Skeletal muscle tissue (tissue), 4 donors: ENCODE results near the gene MINPP1. TPM values are rescaled to one million over a fixed set of nuclear protein-coding genes. Genes with fewer than 3 reads are reported as not detected.

Experiments used
- H3K27ac ChIP-seq: one replicate; pipeline ENCODE4 v1.7.0; 2013; ENCODE audit warnings: mild to moderate bottlenecking, low read depth, low read length, inconsistent platforms
- H3K27me3 ChIP-seq, 3 donors: one replicate each; pipeline ENCODE4 v1.7.0; 2013; ENCODE audit warnings: low read length in 3 of 3; ENCODE audit not compliant: control insufficient read depth in 3 of 3, insufficient read depth in 3 of 3
- H3K36me3 ChIP-seq, 3 donors: one replicate each; pipeline ENCODE4 v1.7.0; 2013; ENCODE audit warnings: low read length in 3 of 3; ENCODE audit not compliant: control insufficient read depth in 3 of 3, insufficient read depth in 3 of 3
- H3K4me1 ChIP-seq, 3 donors: one replicate each; pipeline ENCODE4 v1.7.0; 2013; ENCODE audit warnings: low read length in 3 of 3, mild to moderate bottlenecking in 3 of 3; ENCODE audit not compliant: control insufficient read depth in 3 of 3, insufficient read depth in 3 of 3
- H3K4me3 ChIP-seq, 3 donors: one replicate each; pipeline ENCODE4 v1.7.0; 2013; ENCODE audit warnings: low read length in 3 of 3
- H3K9ac ChIP-seq, 3 donors: one replicate each; pipeline ENCODE4 v1.7.0; 2013; ENCODE audit warnings: low read length in 3 of 3, mild to moderate bottlenecking in 3 of 3, moderate library complexity in 2 of 3, low read depth in 1 of 3
- H3K9me3 ChIP-seq, 3 donors: one replicate each; pipeline ENCODE4 v1.7.0; 2013; ENCODE audit warnings: low read length in 3 of 3; ENCODE audit not compliant: control insufficient read depth in 3 of 3
- total RNA-seq: library from RNA; depleted of rRNA; stranded (reverse); fragments of >200 nt; gene quantifications from one replicate; pipeline ENCODE4 v1.2.3, GENCODE V29; 2014
- donor health status: Osteomylitis.

Gene MINPP1
- total RNA-seq, 1 donor from 2014 or later = 14.1 TPM

DNA sequence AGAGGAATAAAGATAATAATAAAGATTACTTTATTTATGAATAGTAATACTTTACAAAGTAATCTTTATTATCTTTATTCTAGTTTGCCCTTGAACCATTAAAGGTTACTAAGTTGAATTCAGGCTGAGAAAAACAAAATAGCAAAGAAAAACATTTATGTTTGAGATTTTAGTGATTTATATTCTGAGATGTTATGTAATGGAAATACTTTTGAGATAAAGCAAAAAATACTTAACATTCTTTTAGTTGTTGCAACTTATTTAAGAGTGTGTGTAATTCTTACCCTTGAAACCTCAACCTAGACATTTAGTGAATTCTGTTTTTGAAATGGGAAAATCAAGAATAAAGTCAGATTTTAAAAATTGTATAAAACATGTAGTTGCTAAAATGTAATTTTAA, 40.0 kb downstream of the MINPP1 start:
- Histone ChIP-seq H3K4me1 (no peaks in the 10 kb centered on the region), H3K4me3 (no peak overlapping the region), H3K9ac (no peak overlapping the region), H3K27me3 (no peaks in the 10 kb centered on the region), H3K27ac (no peak overlapping the region), H3K36me3 (peaks cover 0 to 4% (median 2%) of the 10 kb centered on the region in 3 donors), H3K9me3 (peaks cover 0 to 2% (median 0%) of the 10 kb centered on the region in 3 donors)

DNA sequence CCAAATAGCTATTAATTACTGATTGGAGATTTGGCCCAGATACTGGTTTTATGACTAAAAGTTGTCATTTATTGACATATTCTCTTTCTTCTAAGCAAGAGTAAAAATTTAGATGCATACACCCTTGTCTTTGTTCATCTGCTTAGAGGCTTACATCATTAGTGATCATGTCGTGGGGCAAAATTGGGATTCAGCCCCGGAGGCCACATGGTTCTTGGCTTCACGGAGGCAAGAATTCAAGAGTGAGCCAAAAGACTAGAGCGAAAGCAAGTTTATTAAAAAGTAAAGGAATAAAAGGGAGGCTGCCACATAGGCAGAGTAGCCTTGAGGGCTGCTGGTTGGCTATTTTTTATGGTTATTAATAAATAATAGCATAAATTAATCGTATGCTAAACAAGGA, 41.1 kb downstream of the MINPP1 start:
- Histone ChIP-seq H3K9me3 (peaks cover 0 to 2% (median 0%) of the 10 kb centered on the region in 3 donors), H3K9ac (no peak overlapping the region), H3K4me3 (no peak overlapping the region), H3K27ac (no peak overlapping the region), H3K4me1 (no peaks in the 10 kb centered on the region), H3K36me3 (peaks cover 0 to 4% (median 2%) of the 10 kb centered on the region in 3 donors), H3K27me3 (no peaks in the 10 kb centered on the region)

DNA sequence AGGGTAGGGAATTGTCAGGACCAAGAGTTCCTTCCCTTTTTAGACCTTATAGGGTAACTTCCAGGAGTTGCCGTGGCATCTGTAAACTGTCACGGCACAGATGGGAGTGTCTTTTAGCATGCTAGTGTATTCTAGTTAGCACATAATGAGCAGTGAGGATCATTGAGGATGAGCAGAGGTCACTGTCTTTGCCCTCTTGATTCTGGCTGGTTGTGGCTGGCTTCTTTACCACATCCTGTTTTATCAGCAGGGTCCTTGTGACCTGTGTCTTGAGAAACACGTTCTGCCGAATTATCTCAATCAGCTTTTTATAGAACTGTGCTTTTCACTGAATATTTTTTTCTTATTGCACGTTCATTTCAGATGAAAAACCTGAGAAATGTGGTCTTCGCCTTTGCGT, 41.5 kb downstream of the MINPP1 start:
- H3K27me3 ChIP-seq = no peaks in the 10 kb centered on the region
- H3K36me3 ChIP-seq = peaks cover 0 to 4% (median 2%) of the 10 kb centered on the region in 3 donors
- H3K27ac ChIP-seq = no peak overlapping the region
- peaks cover 0 to 2% (median 0%) of the 10 kb centered on the region in 3 donors for H3K4me1 ChIP-seq
- H3K9me3 ChIP-seq = peaks cover 0 to 2% (median 0%) of the 10 kb centered on the region in 3 donors
- H3K9ac ChIP-seq = no peak overlapping the region
- H3K4me3 ChIP-seq = no peak overlapping the region

DNA sequence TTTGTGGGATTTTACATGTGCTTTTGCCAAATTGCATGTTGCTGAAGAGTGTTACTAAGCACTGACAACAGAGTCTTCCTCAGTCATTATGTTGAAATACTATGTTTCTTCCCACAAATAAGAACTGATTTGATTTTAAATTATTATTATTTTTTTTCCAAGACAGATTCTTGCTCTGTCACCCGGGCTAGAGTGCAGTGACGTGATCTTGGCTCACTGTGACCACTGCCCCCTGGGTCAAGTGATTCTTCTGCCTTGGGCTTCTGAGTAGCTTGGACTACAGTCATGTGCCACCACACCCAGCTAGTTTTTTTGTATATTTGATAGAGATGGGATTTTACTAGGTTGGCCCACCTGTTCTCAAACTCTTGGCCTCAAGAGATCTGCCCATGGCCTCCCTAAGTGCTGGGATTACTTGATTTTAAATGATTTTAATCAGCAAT, 42.3 kb downstream of the MINPP1 start:
- Histone ChIP-seq H3K9ac (no peak overlapping the region), H3K27me3 (no peaks in the 10 kb centered on the region), H3K9me3 (peaks cover 0 to 2% (median 0%) of the 10 kb centered on the region in 3 donors), H3K36me3 (peaks cover 0 to 4% (median 0%) of the 10 kb centered on the region in 3 donors), H3K4me3 (no peak overlapping the region), H3K4me1 (peaks cover 0 to 2% (median 0%) of the 10 kb centered on the region in 3 donors), H3K27ac (no peak overlapping the region)

DNA sequence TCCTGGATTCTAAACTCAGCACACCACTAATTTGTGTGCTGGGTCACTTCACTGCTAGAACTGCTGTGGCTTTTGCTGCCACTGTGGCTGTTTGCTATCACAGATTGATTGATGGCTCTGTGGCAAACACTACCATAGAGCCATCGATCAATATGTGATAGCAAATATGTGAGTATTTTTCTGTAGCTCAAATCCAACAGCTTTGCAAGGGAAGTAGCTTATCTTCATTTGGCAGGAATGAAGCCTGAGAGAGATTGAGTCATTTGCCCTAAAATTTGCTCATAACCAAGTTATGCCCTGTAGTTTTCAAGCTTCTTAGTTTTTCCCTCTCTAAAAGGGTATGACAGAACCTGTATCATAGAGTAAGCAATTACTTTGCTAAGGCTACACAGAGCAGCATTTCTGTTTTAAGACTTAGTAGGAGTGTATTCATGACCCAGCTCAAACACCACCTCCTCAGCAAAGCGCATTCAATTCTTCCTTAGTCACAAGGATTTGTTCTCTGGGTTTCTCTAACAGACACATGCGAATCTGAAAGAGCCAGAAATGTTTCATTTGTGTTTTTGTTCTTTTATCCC, 43.1 kb downstream of the MINPP1 start:
- no peak overlapping the region for H3K9ac ChIP-seq
- H3K9me3 ChIP-seq = peaks cover 0 to 1% (median 0%) of the 10 kb centered on the region in 3 donors
- peaks cover 0 to 5% (median 2%) of the 10 kb centered on the region in 3 donors for H3K36me3 ChIP-seq
- no peaks in the 10 kb centered on the region for H3K27me3 ChIP-seq
- no peak overlapping the region for H3K27ac ChIP-seq
- peaks cover 0 to 2% (median 0%) of the 10 kb centered on the region in 3 donors for H3K4me1 ChIP-seq
- H3K4me3 ChIP-seq = no peak overlapping the region

DNA sequence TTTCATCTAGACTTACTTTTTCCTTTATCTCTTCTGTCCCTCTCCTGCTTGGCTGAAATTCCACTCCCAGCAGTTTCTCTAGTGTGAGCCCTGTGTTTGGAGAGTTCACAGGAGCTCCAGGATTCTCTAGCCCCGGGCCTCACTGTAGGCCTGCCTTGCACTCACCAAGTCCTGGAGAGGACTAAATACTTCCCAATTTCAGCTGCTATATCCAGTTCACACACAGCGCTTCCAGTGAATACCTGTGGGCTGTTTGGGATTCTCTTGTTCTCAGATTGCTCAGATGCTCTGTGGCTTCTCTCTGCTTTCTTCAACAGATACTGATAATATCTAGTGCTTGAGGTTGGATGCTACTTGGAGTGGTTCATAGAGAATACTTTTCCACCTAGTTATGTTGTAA, 46.0 kb downstream of the MINPP1 start:
- H3K4me1 ChIP-seq = peaks cover 0 to 2% (median 0%) of the 10 kb centered on the region in 3 donors
- peaks cover 0 to 5% (median 0%) of the 10 kb centered on the region in 3 donors for H3K36me3 ChIP-seq
- H3K4me3 ChIP-seq = no peak overlapping the region
- H3K9me3 ChIP-seq = no peaks in the 10 kb centered on the region
- no peak overlapping the region for H3K9ac ChIP-seq
- H3K27me3 ChIP-seq = no peaks in the 10 kb centered on the region
- no peak overlapping the region for H3K27ac ChIP-seq

DNA sequence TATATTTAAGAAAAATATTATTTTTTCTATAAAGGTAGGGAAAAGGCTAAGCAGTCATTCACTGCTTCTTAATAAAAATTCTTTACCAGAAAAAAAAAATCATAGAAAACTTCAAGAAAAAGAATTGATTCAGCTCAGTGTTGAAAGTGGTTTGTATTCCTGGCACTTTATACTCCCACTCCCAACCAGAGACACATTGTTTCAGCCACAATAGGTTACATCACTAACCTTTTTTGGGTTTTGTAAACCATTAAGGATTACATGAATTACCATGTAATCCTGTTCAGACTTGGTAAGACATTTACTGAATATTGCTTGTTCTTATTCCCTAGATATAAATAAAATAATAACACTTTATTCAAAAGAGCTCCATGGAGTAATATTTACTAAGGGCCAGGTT, 46.6 kb downstream of the MINPP1 start:
- peaks cover 0 to 2% (median 0%) of the 10 kb centered on the region in 3 donors for H3K4me1 ChIP-seq
- no peak overlapping the region for H3K4me3 ChIP-seq
- H3K27me3 ChIP-seq = no peaks in the 10 kb centered on the region
- no peak overlapping the region for H3K27ac ChIP-seq
- no peak overlapping the region for H3K9ac ChIP-seq
- H3K36me3 ChIP-seq = peaks cover 0 to 5% (median 0%) of the 10 kb centered on the region in 3 donors
- H3K9me3 ChIP-seq = no peaks in the 10 kb centered on the region

DNA sequence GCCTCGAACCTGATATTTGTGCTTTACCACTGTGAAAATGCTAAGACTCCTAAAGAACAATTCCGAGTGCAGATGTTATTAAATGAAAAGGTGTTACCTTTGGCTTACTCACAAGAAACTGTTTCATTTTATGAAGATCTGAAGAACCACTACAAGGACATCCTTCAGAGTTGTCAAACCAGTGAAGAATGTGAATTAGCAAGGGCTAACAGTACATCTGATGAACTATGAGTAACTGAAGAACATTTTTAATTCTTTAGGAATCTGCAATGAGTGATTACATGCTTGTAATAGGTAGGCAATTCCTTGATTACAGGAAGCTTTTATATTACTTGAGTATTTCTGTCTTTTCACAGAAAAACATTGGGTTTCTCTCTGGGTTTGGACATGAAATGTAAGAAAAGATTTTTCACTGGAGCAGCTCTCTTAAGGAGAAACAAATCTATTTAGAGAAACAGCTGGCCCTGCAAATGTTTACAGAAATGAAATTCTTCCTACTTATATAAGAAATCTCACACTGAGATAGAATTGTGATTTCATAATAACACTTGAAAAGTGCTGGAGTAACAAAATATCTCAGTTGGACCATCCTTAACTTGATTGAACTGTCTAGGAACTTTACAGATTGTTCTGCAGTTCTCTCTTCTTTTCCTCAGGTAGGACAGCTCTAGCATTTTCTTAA, 47.7 kb downstream of the MINPP1 start:
- Histone ChIP-seq H3K9ac (no peak overlapping the region), H3K4me1 (peaks cover 0 to 2% (median 0%) of the 10 kb centered on the region in 3 donors), H3K27ac (no peak overlapping the region), H3K9me3 (no peaks in the 10 kb centered on the region), H3K4me3 (no peak overlapping the region), H3K27me3 (no peaks in the 10 kb centered on the region), H3K36me3 (peaks cover 0 to 5% (median 0%) of the 10 kb centered on the region in 3 donors)

DNA sequence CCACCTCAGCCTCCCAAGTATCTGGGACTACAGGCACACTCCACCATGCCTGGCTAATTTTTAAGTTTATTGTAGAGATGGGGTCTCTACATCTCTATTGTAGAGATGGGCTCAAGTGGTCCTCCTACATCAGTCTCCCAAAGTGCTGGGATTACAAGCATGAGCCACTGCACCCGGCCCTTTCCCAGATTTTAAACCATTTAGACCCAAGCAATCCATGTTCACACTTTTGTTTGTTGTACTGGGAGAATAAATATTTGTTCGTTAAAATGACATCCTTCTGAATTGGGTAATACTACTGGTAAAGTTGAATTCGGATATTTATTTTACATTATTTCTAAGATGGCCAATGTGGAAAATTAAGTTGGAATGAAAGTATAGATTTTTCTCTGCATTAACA, 52.7 kb downstream of the MINPP1 start:
- no peaks in the 10 kb centered on the region for H3K4me1 ChIP-seq
- no peaks in the 10 kb centered on the region for H3K27me3 ChIP-seq
- H3K4me3 ChIP-seq = no peak overlapping the region
- H3K27ac ChIP-seq = no peak overlapping the region
- no peak overlapping the region for H3K9ac ChIP-seq
- no peaks in the 10 kb centered on the region for H3K9me3 ChIP-seq
- H3K36me3 ChIP-seq = peaks cover 0 to 2% (median 0%) of the 10 kb centered on the region in 3 donors

DNA sequence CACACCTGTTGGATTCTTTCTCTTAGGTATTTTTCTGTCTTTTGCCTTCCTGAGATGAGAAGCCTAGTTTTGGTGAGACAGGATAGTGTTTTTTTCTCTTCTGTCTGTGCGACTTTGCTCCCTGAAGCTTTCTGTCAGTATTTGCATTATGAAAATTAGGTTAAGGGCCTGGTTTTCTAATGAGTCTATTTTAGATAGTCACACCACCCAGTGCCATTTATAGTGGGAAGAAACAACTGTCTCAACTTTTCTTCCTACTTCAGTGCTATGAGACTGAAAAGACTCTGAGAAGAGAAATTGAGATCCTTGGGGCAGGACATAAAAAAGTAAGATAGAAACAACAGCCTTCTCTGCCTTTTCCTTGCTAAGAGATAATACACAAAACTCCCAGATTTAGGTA, 53.6 kb downstream of the MINPP1 start:
- no peaks in the 10 kb centered on the region for H3K4me1 ChIP-seq
- H3K36me3 ChIP-seq = no peaks in the 10 kb centered on the region
- H3K9ac ChIP-seq = no peak overlapping the region
- H3K27ac ChIP-seq = no peak overlapping the region
- no peaks in the 10 kb centered on the region for H3K27me3 ChIP-seq
- H3K4me3 ChIP-seq = no peak overlapping the region
- H3K9me3 ChIP-seq = no peaks in the 10 kb centered on the region
